IMR-90 (cell line): Measurements from ENCODE around the gene PCDHGA6. TPM values are rescaled to one million over a fixed set of nuclear protein-coding genes. Genes with fewer than 3 reads are reported as not detected.

Experiments used
- ATAC-seq: fragments of 200-7000 bp; cut with Tn5 transposase; 2 replicates; pipeline ENCODE4 v1.9.1; 2020; ENCODE audit warnings: low read depth, mild to moderate bottlenecking, moderate library complexity
- BruUV-seq: library from RNA; stranded (reverse); fragments of 400-500 nt; replicated peaks from 2 replicates; lab custom pipeline; 2021; lab: Mats Ljungman, UMichigan
- CTCF ChIA-PET: fragments of 300-600 bp; formaldehyde crosslinking; extraction: SDS; loops from one replicate; lab custom pipeline; 2021; ENCODE audit warnings: antibody characterized with exemption; lab: Yijun Ruan, JAX
- POLR2A ChIA-PET: fragments of 300-600 bp; sonication (Branson Sonifier 250); formaldehyde crosslinking; loops from one replicate; lab custom pipeline; 2022; ENCODE audit warnings: antibody characterized with exemption; ENCODE audit not compliant: unreplicated experiment; lab: Charles Lee
- DNase-seq: peaks from one replicate; pipeline ENCODE4 v3.0.0; 2013
- H2AFZ ChIP-seq: replicated peaks from 2 replicates; pipeline ENCODE3; 2013; ENCODE audit warnings: low read length, mild to moderate bottlenecking; ENCODE audit not compliant: poor library complexity
- H2AK5ac ChIP-seq: 2 replicates; pipeline ENCODE4 v1.6.1; 2013; ENCODE audit warnings: low read depth, low read length, inconsistent platforms
- H2AK9ac ChIP-seq: replicated peaks from 2 replicates; pipeline ENCODE3; 2013; ENCODE audit warnings: mild to moderate bottlenecking, low read depth, low read length, moderate library complexity; ENCODE audit not compliant: poor library complexity
- H2BK120ac ChIP-seq: 2 replicates; pipeline ENCODE4 v1.6.1; 2013; ENCODE audit warnings: low read depth, low read length, inconsistent platforms
- H2BK15ac ChIP-seq: 3 replicates; pipeline ENCODE4 v1.6.1; 2013; ENCODE audit warnings: low read depth, low read length, inconsistent platforms
- H2BK20ac ChIP-seq: 2 replicates; pipeline ENCODE4 v1.6.1; 2013; ENCODE audit warnings: low read depth, mild to moderate bottlenecking, inconsistent platforms, low read length, moderate library complexity
- H2BK5ac ChIP-seq: 2 replicates; pipeline ENCODE4 v1.6.1; 2013; ENCODE audit warnings: mild to moderate bottlenecking, low read depth, low read length, inconsistent platforms; ENCODE audit not compliant: poor library complexity, severe bottlenecking
- H3K14ac ChIP-seq: replicated peaks from 2 replicates; pipeline ENCODE4 v1.6.1; 2013; ENCODE audit warnings: low read depth, low read length, inconsistent platforms
- H3K18ac ChIP-seq: 2 replicates; pipeline ENCODE4 v1.6.1; 2013; ENCODE audit warnings: low read depth, low read length, control low read depth
- H3K23ac ChIP-seq: 2 replicates; pipeline ENCODE4 v1.6.1; 2013; ENCODE audit warnings: low read depth, low read length, inconsistent platforms
- H3K27ac ChIP-seq: 2 replicates; pipeline ENCODE4 v1.5.1; 2013; ENCODE audit warnings: mild to moderate bottlenecking, control low read depth, low read length; ENCODE audit not compliant: insufficient read depth
- H3K27me3 ChIP-seq: 2 replicates; pipeline ENCODE4 v1.6.1; 2013; ENCODE audit warnings: low read length; ENCODE audit not compliant: control insufficient read depth, insufficient read depth
- H3K36me3 ChIP-seq: 2 replicates; pipeline ENCODE4 v1.6.1; 2013; ENCODE audit warnings: low read length, mixed read lengths; ENCODE audit not compliant: control insufficient read depth, insufficient read depth
- H3K4ac ChIP-seq: 2 replicates; pipeline ENCODE4 v1.6.1; 2013; ENCODE audit warnings: low read depth, low read length, inconsistent platforms
- H3K4me1 ChIP-seq: 2 replicates; pipeline ENCODE4 v1.6.1; 2013; ENCODE audit warnings: low read length, mixed read lengths; ENCODE audit not compliant: control insufficient read depth, insufficient read depth
- H3K4me2 ChIP-seq: 2 replicates; pipeline ENCODE4 v1.6.1; 2013; ENCODE audit warnings: low read depth, mild to moderate bottlenecking, control low read depth, low read length, moderate library complexity
- H3K4me3 ChIP-seq: 2 replicates; pipeline ENCODE4 v1.5.1; 2013; ENCODE audit warnings: low read depth, mild to moderate bottlenecking, control low read depth, low read length, moderate library complexity; ENCODE audit not compliant: insufficient read depth
- H3K56ac ChIP-seq: 2 replicates; pipeline ENCODE4 v1.6.1; 2013; ENCODE audit warnings: low read length, inconsistent platforms; ENCODE audit not compliant: insufficient read depth; ENCODE audit errors: extremely low read depth
- H3K79me1 ChIP-seq, 2 experiments: 2 replicates each; pipeline ENCODE4 v1.6.1; 2013; ENCODE audit warnings: low read length in 2 of 2, inconsistent platforms in 1 of 2, low read depth in 1 of 2
- H3K9ac ChIP-seq: 2 replicates; pipeline ENCODE4 v1.6.1; 2013; ENCODE audit warnings: low read depth, low read length, control low read depth
- H3K9me1 ChIP-seq: 2 replicates; pipeline ENCODE4 v1.6.1; 2013; ENCODE audit warnings: low read length, inconsistent platforms; ENCODE audit not compliant: insufficient read depth
- H3K9me3 ChIP-seq: 2 replicates; pipeline ENCODE4 v1.6.1; 2013; ENCODE audit warnings: low read length; ENCODE audit not compliant: control insufficient read depth, insufficient read depth
- H4K20me1 ChIP-seq: 2 replicates; pipeline ENCODE4 v1.6.1; 2013; ENCODE audit warnings: low read length, inconsistent platforms; ENCODE audit not compliant: insufficient read depth
- H4K5ac ChIP-seq: 2 replicates; pipeline ENCODE4 v1.6.1; 2013; ENCODE audit warnings: mild to moderate bottlenecking, low read depth, low read length, control low read depth
- H4K8ac ChIP-seq, 2 experiments: 2 replicates each; pipeline ENCODE4 v1.6.1; 2013; ENCODE audit warnings: low read depth in 2 of 2, low read length in 2 of 2, control low read depth in 1 of 2, inconsistent platforms in 1 of 2
- H4K91ac ChIP-seq: 2 replicates; pipeline ENCODE4 v1.6.1; 2013; ENCODE audit warnings: low read depth, low read length, inconsistent platforms; ENCODE audit not compliant: insufficient read depth
- MAFK ChIP-seq: IDR thresholded peaks from 2 replicates; pipeline ENCODE4 v1.6.1; 2012; ENCODE audit warnings: low read depth, low read length, improper control_type of control experiment
- MXI1 ChIP-seq: IDR thresholded peaks from 2 replicates; pipeline ENCODE4 v1.6.1; 2012; ENCODE audit warnings: low read depth, mild to moderate bottlenecking, low read length, moderate library complexity, borderline replicate concordance
- NFE2L2 ChIP-seq: fragments of 150-350 bp; IDR thresholded peaks from 2 replicates; pipeline ENCODE4 v1.6.1; 2016; ENCODE audit warnings: low read depth, mild to moderate bottlenecking, low read length
- RAD21 ChIP-seq: IDR thresholded peaks from 2 replicates; pipeline ENCODE4 v1.6.1; 2012; ENCODE audit warnings: low read length, improper control_type of control experiment
- SMC3 ChIP-seq: fragments of 150-350 bp; IDR thresholded peaks from 2 replicates; pipeline ENCODE4 v1.6.1; 2016; ENCODE audit warnings: low read depth, mild to moderate bottlenecking, antibody characterized with exemption, low read length, moderate library complexity
- WGBS, 2 experiments: methylation state at CpG; one replicate each; pipeline versions ENCODE4 v1.1.5 to v1.1.7; 2013; ENCODE audit warnings: missing lambda C conversion rate in 2 of 2; ENCODE audit not compliant: insufficient read length in 1 of 2; ENCODE audit errors: extremely low coverage in 2 of 2; 5-methylcytosine and 5-hydroxymethylcytosine counted together
- dilution Hi-C: fragments of 300-500 bp; cut with HindIII; formaldehyde crosslinking; loops from one replicate; pipeline ENCODE4 v1.14.3; 2018; ENCODE audit warnings: low sequenced_read_pairs; ENCODE audit not compliant: unreplicated experiment
- in situ Hi-C: fragments of 300-500 bp; cut with MboI; formaldehyde crosslinking; loops from 3 replicates; pipeline ENCODE4 v1.14.3; 2019; ENCODE audit warnings: low sequenced_read_pairs, inconsistent platforms, mixed read lengths
- intact Hi-C: fragments of 100-400 bp; cut with micrococcal nuclease; formaldehyde crosslinking; loops from 2 replicates; pipeline ENCODE4 v1.10.0; 2022
- polyA plus RNA-seq, 3 experiments: library from polyadenylated mRNA; depleted of rRNA; stranded (reverse); fragments of >200 nt; gene quantifications; 2 replicates each; pipeline ENCODE4 v1.2.3, GENCODE V29; 2012; ENCODE audit warnings: low replicate concordance in 1 of 3
- total RNA-seq: library from RNA; depleted of rRNA; stranded (reverse); fragments of >200 nt; gene quantifications from 2 replicates; pipeline ENCODE4 v1.2.3, GENCODE V29; 2012
- TF ChIP-seq, protein P1 (sequence below): fragments of 150-350 bp; IDR thresholded peaks from 2 replicates; pipeline ENCODE4 v1.6.1; 2017; ENCODE audit warnings: mild to moderate bottlenecking, antibody characterized with exemption, low read length, low read depth
- TF ChIP-seq, protein P2 (sequence below): fragments of 150-350 bp; IDR thresholded peaks from 2 replicates; pipeline ENCODE4 v1.6.1; 2016; ENCODE audit warnings: low read depth, mild to moderate bottlenecking, low read length, moderate library complexity, borderline replicate concordance
- TF ChIP-seq, protein P3 (sequence below): conservative IDR thresholded peaks from 2 replicates; pipeline ENCODE4 v1.5.1; 2012; ENCODE audit warnings: mild to moderate bottlenecking, low read depth, low read length, improper control_type of control experiment

Gene PCDHGA6
- total and polyA plus RNA-seq, 2 of the 4 experiments (the other 2 are of a cell fraction), result 4.1 to 4.7 TPM

DNA sequence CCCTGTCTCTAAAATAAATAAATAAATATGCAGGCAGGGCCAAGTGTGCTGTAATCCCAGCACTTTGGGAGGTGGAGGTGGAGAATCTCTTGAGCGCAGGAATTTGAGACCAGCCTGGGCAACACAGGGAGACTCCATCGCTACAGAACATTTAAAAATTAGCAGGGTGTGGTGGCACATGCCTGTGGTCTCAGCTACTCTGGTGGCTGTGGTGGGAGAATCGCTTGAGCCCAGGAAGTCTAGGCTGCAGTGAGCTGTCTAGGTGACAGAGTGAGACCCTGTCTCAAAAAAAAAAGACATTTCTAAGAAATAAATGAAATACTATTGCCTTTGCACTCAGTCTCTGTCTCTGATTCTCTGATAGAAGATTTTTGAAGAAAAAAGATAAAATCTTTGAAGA, 37.9 kb downstream of the PCDHGA6 start:
- Histone ChIP-seq H2AK9ac (no peak overlapping the region), H3K4me1 (no peaks in the 10 kb centered on the region), H3K56ac (no peak overlapping the region; the same call in 1 of the 2 replicates), H3K9ac (no peak overlapping the region), H3K27me3 (no peaks in the 10 kb centered on the region), H3K23ac (no peak overlapping the region), H3K14ac (no peak overlapping the region), H3K4me2 (no peak overlapping the region; the same call in 1 of the 2 replicates), H2BK120ac (no peak overlapping the region), H4K91ac (no peak overlapping the region), H2BK15ac (no peak overlapping the region), H3K9me3 (peaks cover 52% of the 10 kb centered on the region), H2AFZ (no peak overlapping the region), H3K4me3 (no peak overlapping the region), H3K18ac (no peak overlapping the region), H4K8ac (no peak overlapping the region), H2BK20ac (no peak overlapping the region), H3K36me3 (peaks cover 13% of the 10 kb centered on the region; the same call in 1 of the 2 replicates), H2BK5ac (no peak overlapping the region), H3K4ac (no peak overlapping the region), H4K5ac (no peak overlapping the region), H3K27ac (no peak overlapping the region), H2AK5ac (no peak overlapping the region), H3K9me1 (no peaks in the 10 kb centered on the region), H4K20me1 (no peaks in the 10 kb centered on the region), H3K79me1 (peaks cover 7 to 8% of the 10 kb centered on the region in 2 experiments; a peak in 2 of 4 replicates)
- dilution Hi-C loops, result no loop called here
- no peak for TF ChIP-seq NFE2L2
- TF ChIP-seq MXI1, result no peak
- TF ChIP-seq, protein P1, sequence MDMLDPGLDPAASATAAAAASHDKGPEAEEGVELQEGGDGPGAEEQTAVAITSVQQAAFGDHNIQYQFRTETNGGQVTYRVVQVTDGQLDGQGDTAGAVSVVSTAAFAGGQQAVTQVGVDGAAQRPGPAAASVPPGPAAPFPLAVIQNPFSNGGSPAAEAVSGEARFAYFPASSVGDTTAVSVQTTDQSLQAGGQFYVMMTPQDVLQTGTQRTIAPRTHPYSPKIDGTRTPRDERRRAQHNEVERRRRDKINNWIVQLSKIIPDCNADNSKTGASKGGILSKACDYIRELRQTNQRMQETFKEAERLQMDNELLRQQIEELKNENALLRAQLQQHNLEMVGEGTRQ, result no peak
- TF ChIP-seq RAD21, result no peak
- TF ChIP-seq, protein P2, sequence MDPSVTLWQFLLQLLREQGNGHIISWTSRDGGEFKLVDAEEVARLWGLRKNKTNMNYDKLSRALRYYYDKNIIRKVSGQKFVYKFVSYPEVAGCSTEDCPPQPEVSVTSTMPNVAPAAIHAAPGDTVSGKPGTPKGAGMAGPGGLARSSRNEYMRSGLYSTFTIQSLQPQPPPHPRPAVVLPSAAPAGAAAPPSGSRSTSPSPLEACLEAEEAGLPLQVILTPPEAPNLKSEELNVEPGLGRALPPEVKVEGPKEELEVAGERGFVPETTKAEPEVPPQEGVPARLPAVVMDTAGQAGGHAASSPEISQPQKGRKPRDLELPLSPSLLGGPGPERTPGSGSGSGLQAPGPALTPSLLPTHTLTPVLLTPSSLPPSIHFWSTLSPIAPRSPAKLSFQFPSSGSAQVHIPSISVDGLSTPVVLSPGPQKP, result no peak
- no peak for TF ChIP-seq MAFK
- TF ChIP-seq, protein P3, sequence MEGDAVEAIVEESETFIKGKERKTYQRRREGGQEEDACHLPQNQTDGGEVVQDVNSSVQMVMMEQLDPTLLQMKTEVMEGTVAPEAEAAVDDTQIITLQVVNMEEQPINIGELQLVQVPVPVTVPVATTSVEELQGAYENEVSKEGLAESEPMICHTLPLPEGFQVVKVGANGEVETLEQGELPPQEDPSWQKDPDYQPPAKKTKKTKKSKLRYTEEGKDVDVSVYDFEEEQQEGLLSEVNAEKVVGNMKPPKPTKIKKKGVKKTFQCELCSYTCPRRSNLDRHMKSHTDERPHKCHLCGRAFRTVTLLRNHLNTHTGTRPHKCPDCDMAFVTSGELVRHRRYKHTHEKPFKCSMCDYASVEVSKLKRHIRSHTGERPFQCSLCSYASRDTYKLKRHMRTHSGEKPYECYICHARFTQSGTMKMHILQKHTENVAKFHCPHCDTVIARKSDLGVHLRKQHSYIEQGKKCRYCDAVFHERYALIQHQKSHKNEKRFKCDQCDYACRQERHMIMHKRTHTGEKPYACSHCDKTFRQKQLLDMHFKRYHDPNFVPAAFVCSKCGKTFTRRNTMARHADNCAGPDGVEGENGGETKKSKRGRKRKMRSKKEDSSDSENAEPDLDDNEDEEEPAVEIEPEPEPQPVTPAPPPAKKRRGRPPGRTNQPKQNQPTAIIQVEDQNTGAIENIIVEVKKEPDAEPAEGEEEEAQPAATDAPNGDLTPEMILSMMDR, result no peak
- TF ChIP-seq SMC3, result no peak
- WGBS, 2 experiments, result no CpG with 5 or more reads among the region's 3 CpGs
- BruUV-seq, result no TSS peak
- intact Hi-C loops, result loop anchor here (5.0 kb wide), 1 partner anchor 84 kb away; no protein-coding TSS in a partner anchor
- ChIA-PET POLR2A (no interaction called here), CTCF (interaction anchor here (1.0 to 2.8 kb wide), 3 partner anchors 65 to 152 kb away, joined by 3 to 19 read pairs (median 3); no protein-coding TSS in a partner anchor)
- ATAC-seq, result no peak
- no peak for DNase-seq
- in situ Hi-C loops, result no loop called here
